SIG-M5 treated with dmso at 0.1 percent for 504 hours (cell line): ENCODE data around the gene CCL22.
"Not testable (repeated sequence)": the region's sequence is repeated elsewhere in the genome, so short reads cannot be mapped to it uniquely, and the experiment has no call there.

ENCODE experiments used
- DNase-seq: peaks from one replicate; lab custom pipeline; 2025; ENCODE audit not compliant: unreplicated experiment; lab: John Stamatoyannopoulos, UW

The CCL22 gene

GRCh38 chr16:57391300-57391699 is 32.7 kb downstream of the CCL22 start:
- DNase-seq, result no peak

GRCh38 chr16:57391708-57392107 is 33.1 kb downstream of the CCL22 start:
- DNase-seq, result no peak

GRCh38 chr16:57392694-57393093 is 34.1 kb downstream of the CCL22 start:
- DNase-seq, result no peak

GRCh38 chr16:57394444-57394843 is 35.9 kb downstream of the CCL22 start:
- no peak for DNase-seq

- DNase-seq, result no peak
Measured at GRCh38 chr16:57395026-57395425, 36.4 kb downstream of the CCL22 start.

GRCh38 chr16:57396786-57397185 is 38.2 kb downstream of the CCL22 start:
- no peak for DNase-seq

- DNase-seq, result not testable (repeated sequence)
Measured at GRCh38 chr16:57397493-57397892, 38.9 kb downstream of the CCL22 start.

DNA sequence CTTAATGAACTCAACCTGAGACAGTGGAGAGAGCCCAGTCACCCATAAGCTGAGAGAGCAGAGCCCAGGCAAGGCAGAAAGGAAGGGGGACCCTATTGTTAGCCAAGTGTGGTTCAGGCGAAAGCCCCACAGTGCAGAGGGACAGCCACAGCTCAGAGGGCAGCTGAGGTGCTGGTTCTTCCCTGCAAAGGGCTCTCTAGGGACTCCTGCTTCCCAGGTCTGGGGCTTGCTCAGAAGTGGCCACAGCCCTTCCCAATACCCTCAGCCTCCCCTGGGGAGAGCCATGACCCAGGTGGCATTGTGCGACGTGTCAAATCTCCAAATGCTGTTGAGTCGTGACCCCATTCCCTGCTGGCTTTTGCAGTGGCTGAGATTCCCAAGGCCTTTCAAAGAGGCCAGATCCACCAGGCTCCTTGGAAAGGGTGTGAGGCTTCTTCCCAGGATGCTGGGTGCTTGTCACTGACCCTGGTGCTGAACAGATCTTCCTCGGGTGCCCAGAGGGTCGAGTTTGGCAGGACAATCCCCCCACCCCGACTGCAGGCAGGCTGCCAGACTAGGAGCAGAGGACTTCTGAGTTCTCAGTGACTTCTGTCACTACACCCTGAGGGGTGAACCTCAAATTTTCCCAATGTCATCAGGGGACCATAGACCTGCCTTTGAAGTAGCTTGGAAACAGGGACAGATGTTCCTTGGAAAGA is 43.5 kb downstream of the CCL22 start:
- DNase-seq, result no peak

DNA sequence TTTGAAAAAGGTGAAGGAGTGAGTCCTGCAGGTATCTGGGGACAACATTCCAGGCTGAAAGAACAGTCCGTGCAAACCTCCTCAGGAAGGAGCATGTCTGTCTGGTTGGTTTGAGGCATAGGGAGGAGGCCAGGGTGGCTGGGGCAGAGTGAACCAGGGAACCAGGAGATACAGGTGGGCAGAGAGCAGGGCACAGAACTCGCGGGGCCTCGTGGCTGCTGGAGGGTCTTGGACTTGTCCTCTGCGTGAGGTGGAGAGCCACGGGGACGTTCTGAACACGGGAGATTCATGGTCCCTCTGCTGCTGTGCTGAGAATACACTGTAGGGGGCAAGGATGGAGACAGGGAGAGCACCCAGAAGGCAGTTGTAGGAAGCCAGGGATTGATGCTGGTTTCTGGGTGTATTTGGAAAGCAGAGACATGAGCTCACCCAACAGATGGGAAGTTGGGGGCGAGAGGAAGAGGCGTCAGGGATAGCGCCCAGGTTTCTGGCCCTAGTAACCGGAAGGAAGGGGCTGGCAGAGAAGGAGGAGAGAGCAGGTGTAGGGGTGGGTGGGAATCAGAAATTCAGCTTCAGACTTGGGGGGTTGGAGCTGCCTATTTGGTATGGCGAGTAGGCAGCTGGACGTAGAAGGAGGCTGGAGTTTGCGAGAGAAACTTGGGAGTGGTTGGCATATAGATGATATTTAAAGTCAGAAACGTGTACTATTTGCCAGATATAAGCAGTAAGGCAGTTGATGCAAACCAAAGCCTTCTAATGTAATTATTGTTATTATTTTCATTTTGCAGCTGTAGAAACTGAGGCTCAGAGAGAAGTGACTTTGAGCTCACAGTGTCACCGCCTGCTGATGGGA is 45.6 kb downstream of the CCL22 start, which contains the start of gene CCL17:
Gene CCL17 (plus strand): TSS at position 803 of the 853 bp plus-strand sequence. CDS start 9,166 bp downstream, outside the sequence.
- no peak for DNase-seq

- DNase-seq, result no peak
Measured at GRCh38 chr16:57405097-57405496, 46.5 kb downstream of the CCL22 start.

GRCh38 chr16:57406881-57407280 is 48.3 kb downstream of the CCL22 start:
- no peak for DNase-seq

GRCh38 chr16:57407521-57408353 is 49.2 kb downstream of the CCL22 start:
- no peak for DNase-seq

DNA sequence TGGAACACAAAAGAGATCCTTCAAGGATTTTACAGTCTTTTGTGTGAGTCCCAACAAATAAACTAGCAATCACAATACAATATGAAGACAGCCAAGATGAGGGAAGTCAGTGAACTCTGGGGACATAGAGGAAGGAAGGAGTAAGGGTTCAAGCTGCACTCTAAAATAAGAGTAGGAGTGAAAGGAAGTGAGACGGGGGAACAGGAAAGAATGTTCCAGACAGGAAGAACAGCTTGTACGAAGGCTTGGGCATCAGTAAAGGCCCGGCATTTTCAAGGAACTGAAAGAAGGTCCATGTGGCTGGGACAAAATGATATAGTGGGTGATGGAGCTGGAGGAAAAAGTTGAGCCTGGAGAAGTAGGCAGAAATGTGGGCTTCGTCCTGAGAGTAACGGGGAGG is 50.5 kb downstream of the CCL22 start:
- DNase-seq, result no peak

- no peak for DNase-seq
Measured at GRCh38 chr16:57409870-57410587, 51.4 kb downstream of the CCL22 start.

DNA sequence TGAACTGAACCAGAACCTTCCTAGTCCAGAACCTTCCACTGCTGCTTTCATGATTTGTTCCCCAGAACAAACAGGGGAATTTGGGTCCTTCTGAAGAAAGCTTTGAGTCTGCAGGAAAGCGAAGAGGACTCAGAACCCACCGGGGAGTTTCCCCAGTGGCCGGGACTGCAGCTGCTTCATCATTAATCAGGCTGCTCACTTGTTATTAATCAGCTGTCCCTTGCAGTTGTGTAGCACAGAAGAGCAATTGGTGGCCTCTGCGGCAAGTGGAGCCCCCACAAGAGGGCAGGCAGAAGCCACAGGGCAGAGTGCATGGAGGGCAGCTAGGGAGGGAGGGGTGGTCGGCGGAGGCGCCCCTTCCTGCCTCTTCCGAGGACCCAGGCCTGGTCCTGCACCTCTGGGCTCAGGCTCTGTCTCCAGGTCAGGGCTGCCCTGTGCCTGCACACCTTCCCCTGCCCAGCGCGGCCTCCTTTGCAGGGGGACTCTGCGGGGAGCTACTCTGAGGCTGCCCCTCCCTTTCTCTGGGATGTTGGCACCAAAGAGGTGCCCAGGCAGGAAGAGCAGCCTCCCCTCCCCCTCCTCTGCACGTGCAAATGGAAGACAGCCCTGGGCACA is 52.9 kb downstream of the CCL22 start:
- DNase-seq, result no peak

DNA sequence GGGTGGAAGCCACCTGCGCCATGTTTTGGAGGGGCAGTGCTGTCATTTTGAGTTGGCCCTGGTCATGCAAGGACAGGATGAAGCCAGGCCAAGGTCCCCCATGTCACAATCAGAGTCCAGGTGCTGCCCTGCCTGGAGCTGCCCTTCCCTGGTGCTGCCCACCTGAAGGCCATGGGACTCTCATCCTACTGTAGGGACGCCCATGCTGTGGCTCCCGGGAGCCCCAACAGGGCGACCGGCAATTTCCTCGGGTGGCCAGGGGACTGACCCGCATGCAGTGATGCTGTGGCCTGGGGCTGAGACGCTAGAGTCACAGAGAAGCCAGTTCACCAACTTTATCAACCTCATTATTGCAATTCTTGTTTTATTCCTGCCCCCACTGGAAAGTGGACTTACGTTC is 54.0 kb downstream of the CCL22 start:
- no peak for DNase-seq

DNA sequence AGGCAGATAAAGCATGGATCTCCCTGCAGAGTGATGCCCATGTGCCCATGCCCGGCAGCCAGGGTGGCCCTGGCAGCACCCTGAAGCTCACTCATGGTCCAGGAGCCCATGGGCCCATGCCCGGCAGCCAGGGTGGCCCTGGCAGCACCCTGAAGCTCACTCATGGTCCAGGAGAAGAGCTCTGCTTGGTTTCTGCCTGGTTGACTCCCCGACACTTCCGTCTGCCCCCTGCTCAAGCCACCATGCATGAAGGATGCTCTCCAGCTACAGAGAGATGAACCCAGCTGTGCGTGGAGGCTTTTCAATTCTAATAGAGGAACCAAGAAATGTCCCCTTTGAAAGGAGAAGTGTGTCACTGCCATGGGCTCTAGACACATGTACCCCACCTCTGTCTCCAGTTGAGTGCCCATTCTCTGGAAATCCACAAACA is 54.7 kb downstream of the CCL22 start:
- no peak for DNase-seq

- no peak for DNase-seq
Measured at GRCh38 chr16:57413733-57414132, 55.1 kb downstream of the CCL22 start.
